K562 (cell line): ENCODE results near the gene RFC2. TPM values are rescaled to one million over a fixed set of nuclear protein-coding genes. Genes with fewer than 3 reads are reported as not detected.
A peak's percentile ranks its signal among the peaks of the same experiment; 100 is the strongest.

Experiments
- ATAC-seq: fragments of 200-7000 bp; cut with Tn5 transposase; 3 replicates; pipeline ENCODE4 v1.9.1; 2020; ENCODE audit warnings: moderate library complexity
- BruUV-seq: library from RNA; stranded (reverse); fragments of 400-500 nt; replicated peaks from 2 replicates; lab custom pipeline; 2021; lab: Mats Ljungman, UMichigan
- CTCF ChIA-PET: fragments of 300-600 bp; formaldehyde crosslinking; extraction: SDS; loops from one replicate; lab custom pipeline; 2021; ENCODE audit warnings: low intra/inter-chr PET ratio; lab: Yijun Ruan, JAX
- POLR2A ChIA-PET: fragments of 300-600, 350-650 bp; sonication (Branson Sonifier 250); formaldehyde crosslinking; extraction: SDS; loops from one replicate; lab custom pipeline; 2021; ENCODE audit warnings: antibody characterized with exemption, inconsistent platforms; lab: Yijun Ruan, JAX
- DNase-seq, 4 experiments: peaks; one replicate each; pipeline versions ENCODE4 v3.0.0 to v3.0.0-alpha.2; 2011 to 2018; ENCODE audit warnings: low spot score in 3 of 4, mixed read lengths in 3 of 4; ENCODE audit errors: extremely low read depth in 1 of 4
- FAIRE-seq: peaks from 2 replicates; lab custom pipeline; 2011; peaks lifted over from hg19 to GRCh38; lab: Jason Lieb, UNC
- H2AFZ ChIP-seq: 2 replicates; pipeline ENCODE4 v1.6.0; 2011; ENCODE audit warnings: low read depth, low read length, control low read depth, inconsistent platforms
- H3K27ac ChIP-seq: fragments of 200-600 bp; 3 replicates; pipeline ENCODE4 v1.8.0; 2011; ENCODE audit warnings: low read depth, mild to moderate bottlenecking, control low read depth, inconsistent platforms, low read length, moderate library complexity, mixed read lengths; ENCODE audit errors: extremely low read depth
- H3K27me3 ChIP-seq, 2 experiments: fragments of 300-600 bp in 1 of 2; 2 replicates in 1 of 2; 3 replicates in 1 of 2; pipeline versions ENCODE4 v1.6.0 to v1.8.0; 2011; ENCODE audit warnings: inconsistent platforms in 2 of 2, low read length in 2 of 2, mild to moderate bottlenecking in 1 of 2, mixed read lengths in 1 of 2, moderate library complexity in 1 of 2; ENCODE audit not compliant: control insufficient read depth in 2 of 2, insufficient read depth in 2 of 2
- H3K36me3 ChIP-seq: fragments of 300-600 bp; 3 replicates; pipeline ENCODE4 v1.8.0; 2011; ENCODE audit warnings: mild to moderate bottlenecking, low read length, inconsistent platforms; ENCODE audit not compliant: control insufficient read depth, insufficient read depth
- H3K4me1 ChIP-seq, 2 experiments: fragments of 200-600 bp in 1 of 2; replicated peaks in 1 of 2; 2 replicates in 1 of 2; 3 replicates in 1 of 2; pipeline versions ENCODE4 v1.5.1 to v1.8.0; 2011; ENCODE audit warnings: inconsistent platforms in 2 of 2, low read length in 2 of 2, mild to moderate bottlenecking in 1 of 2, mixed read lengths in 1 of 2, moderate library complexity in 1 of 2; ENCODE audit not compliant: control insufficient read depth in 2 of 2, insufficient read depth in 2 of 2
- H3K4me2 ChIP-seq: 2 replicates; pipeline ENCODE4 v1.6.1; 2011; ENCODE audit warnings: low read length, control low read depth, inconsistent platforms, mixed read lengths; ENCODE audit not compliant: insufficient read depth
- H3K4me3 ChIP-seq: fragments of 200-600 bp; sonication (generic), shearing (Covaris generic); 2 replicates; pipeline ENCODE4 v1.5.1; 2016; ENCODE audit warnings: control low read depth, inconsistent platforms
- H3K79me2 ChIP-seq: fragments of 200-600 bp; 3 replicates; pipeline ENCODE4 v1.8.0; 2011; ENCODE audit warnings: low read length, inconsistent platforms; ENCODE audit not compliant: control insufficient read depth, insufficient read depth
- H3K9ac ChIP-seq, 2 experiments: 2 replicates each; pipeline versions ENCODE4 v1.6.0 to v1.6.1; 2011; ENCODE audit warnings: low read depth in 2 of 2, low read length in 2 of 2, control low read depth in 1 of 2, inconsistent platforms in 1 of 2, mild to moderate bottlenecking in 1 of 2, mixed read lengths in 1 of 2; ENCODE audit not compliant: insufficient read depth in 1 of 2
- H3K9me1 ChIP-seq: one replicate; pipeline ENCODE4 v1.6.0; 2011; ENCODE audit warnings: inconsistent platforms, mild to moderate bottlenecking, low read length, moderate library complexity; ENCODE audit not compliant: control insufficient read depth, insufficient read depth
- H3K9me3 ChIP-seq: replicated peaks from 2 replicates; pipeline ENCODE4 v1.5.1; 2011; ENCODE audit warnings: low read depth, low read length, inconsistent platforms; ENCODE audit not compliant: control insufficient read depth, insufficient read depth
- H4K20me1 ChIP-seq: replicated peaks from 2 replicates; pipeline ENCODE4 v1.6.1; 2011; ENCODE audit warnings: low read length, inconsistent platforms, mixed read lengths; ENCODE audit not compliant: control insufficient read depth, insufficient read depth
- BMI1 ChIP-seq: fragments of 150-350 bp; IDR thresholded peaks from 2 replicates; pipeline ENCODE4 v1.6.1; 2014; ENCODE audit warnings: low read length
- C11orf30 ChIP-seq: fragments of 450-650 bp; IDR thresholded peaks from 2 replicates; pipeline ENCODE4 v1.6.1; 2016; ENCODE audit warnings: low read depth, mild to moderate bottlenecking
- ETV5 ChIP-seq: sonication (generic); formaldehyde crosslinking; IDR thresholded peaks from 2 replicates; pipeline ENCODE4 v1.4.0; 2020; ENCODE audit warnings: low read depth, mild to moderate bottlenecking, missing genetic modification reagents
- KDM4B ChIP-seq, 2 experiments: fragments of 450-650 bp in 1 of 2; sonication (generic) in 1 of 2; IDR thresholded peaks; 2 replicates each; pipeline ENCODE4 v1.6.1; 2016 to 2017; ENCODE audit warnings: borderline replicate concordance in 2 of 2, antibody characterized with exemption in 1 of 2, low read depth in 1 of 2, mild to moderate bottlenecking in 1 of 2
- KLF6 ChIP-seq: fragments of 250-450 bp; sonication (Bioruptor Pico); IDR thresholded peaks from 2 replicates; pipeline ENCODE4 v1.4.0; 2020; ENCODE audit warnings: mild to moderate bottlenecking, moderate library complexity, borderline replicate concordance
- MCM2 ChIP-seq: fragments of 450-650 bp; IDR thresholded peaks from 2 replicates; pipeline ENCODE4 v1.6.1; 2017; ENCODE audit warnings: low read depth, mild to moderate bottlenecking
- MLX ChIP-seq, 2 experiments: fragments of 450-650 bp in 1 of 2; sonication (generic) in 1 of 2; formaldehyde crosslinking; conservative IDR thresholded peaks; 2 replicates each; pipeline versions ENCODE4 v1.4.0 to v1.8.1; 2020 to 2022; ENCODE audit warnings: mild to moderate bottlenecking in 1 of 2, missing genetic modification reagents in 1 of 2
- NRF1 ChIP-seq, 2 experiments: fragments of 450-650 bp; IDR thresholded peaks in 1 of 2; conservative IDR thresholded peaks in 1 of 2; 2 replicates each; pipeline ENCODE4 v1.6.1; 2014; ENCODE audit warnings: mild to moderate bottlenecking in 2 of 2
- RBFOX2 ChIP-seq: fragments of 200-400 bp; formaldehyde crosslinking; IDR thresholded peaks from 2 replicates; pipeline ENCODE4 v1.6.1; 2017; ENCODE audit warnings: low read depth, mild to moderate bottlenecking, low read length, moderate library complexity
- RFX5 ChIP-seq: IDR thresholded peaks from 2 replicates; pipeline ENCODE4 v1.6.1; 2011; ENCODE audit warnings: low read depth, mild to moderate bottlenecking, improper control_type of control experiment, low read length
- STAT5B ChIP-seq: fragments of 250-450 bp; sonication (Bioruptor Pico); IDR thresholded peaks from 2 replicates; pipeline ENCODE4 v1.8.0; 2021; ENCODE audit warnings: mild to moderate bottlenecking, inconsistent platforms
- TBP ChIP-seq: optimal IDR thresholded peaks from 2 replicates; pipeline ENCODE3; 2011; ENCODE audit warnings: low read depth, low read length, improper control_type of control experiment
- U2AF2 ChIP-seq: fragments of 200-400 bp; formaldehyde crosslinking; optimal IDR thresholded peaks from 2 replicates; pipeline ENCODE3; 2017; ENCODE audit warnings: low read depth, mild to moderate bottlenecking, low read length
- ZBED1 ChIP-seq: IDR thresholded peaks from 2 replicates; pipeline ENCODE4 v1.6.1; 2014
- ZNF121 ChIP-seq: sonication (generic); formaldehyde crosslinking; conservative IDR thresholded peaks from 2 replicates; pipeline ENCODE4 v1.8.0; 2022; ENCODE audit warnings: missing genetic modification reagents
- ZNF584 ChIP-seq: fragments of 200-800 bp; sonication (Bioruptor generic); IDR thresholded peaks from 2 replicates; pipeline ENCODE4 v1.6.1; 2016; ENCODE audit warnings: low read depth, mild to moderate bottlenecking, missing genetic modification characterization, missing compliant biosample characterization
- WGBS: fragments of 100-300 bp; shearing (Covaris generic); methylation state at CpG from one replicate; pipeline ENCODE4 v1.1.6; 2016; ENCODE audit warnings: low coverage, mixed read lengths; ENCODE audit not compliant: insufficient coverage; ENCODE audit errors: missing lambda C conversion rate; 5-methylcytosine and 5-hydroxymethylcytosine counted together
- in situ Hi-C: fragments of 300-500 bp; cut with MboI; formaldehyde crosslinking; loops from 4 replicates; pipeline ENCODE4 v1.15.0; 2018; ENCODE audit warnings: inconsistent platforms, mixed read lengths
- intact Hi-C: fragments of 100-400 bp; cut with micrococcal nuclease; formaldehyde crosslinking; loops from 2 replicates; pipeline ENCODE4 v1.14.2; 2022
- polyA plus RNA-seq, 8 experiments: library from polyadenylated mRNA; depleted of rRNA in 4 of 8; stranded (reverse) in 5 of 8; unstranded in 3 of 8; fragments of >200 nt; fragmentation: Nextera tagmentation in 2 of 8; fragmentation: Illumina TruSeq in 1 of 8; extraction: Ambion mirVana in 2 of 8; extraction: Trizol in 1 of 8; gene quantifications; 2 replicates each; pipeline versions ENCODE4 v1.2.1 to v1.2.3, GENCODE V29; 2011 to 2014; ENCODE audit warnings: inconsistent platforms in 1 of 8, missing spikeins in 1 of 8
- total RNA-seq, 7 experiments: library from RNA; depleted of rRNA in 6 of 7; stranded (reverse); fragments of >200 nt in 6 of 7; fragmentation: Illumina TruSeq in 2 of 7; extraction: Trizol in 2 of 7; gene quantifications; 2 replicates each; pipeline versions ENCODE4 v1.2.1 to v1.2.3, GENCODE V29; 2011 to 2021; ENCODE audit warnings: low replicate concordance in 1 of 7
- TF ChIP-seq, protein P1 (sequence below): fragments of 450-650 bp; IDR thresholded peaks from 2 replicates; pipeline ENCODE4 v1.6.1; 2016; ENCODE audit warnings: low read depth, mild to moderate bottlenecking, moderate library complexity
- TF ChIP-seq, protein P2 (sequence below): sonication (generic); formaldehyde crosslinking; IDR thresholded peaks from 2 replicates; pipeline ENCODE4 v1.8.1; 2023; ENCODE audit warnings: mild to moderate bottlenecking, missing genetic modification reagents
- TF ChIP-seq, protein P3 (sequence below): sonication (generic); formaldehyde crosslinking; IDR thresholded peaks from 2 replicates; pipeline ENCODE4 v1.5.0; 2020; ENCODE audit warnings: missing genetic modification reagents

Gene RFC2
- total and polyA plus RNA-seq, 9 of the 15 experiments (the other 6 are each of a cell fraction or from before 2014, with no cell fraction given): 32.5 to 161 (median 102) TPM

DNA sequence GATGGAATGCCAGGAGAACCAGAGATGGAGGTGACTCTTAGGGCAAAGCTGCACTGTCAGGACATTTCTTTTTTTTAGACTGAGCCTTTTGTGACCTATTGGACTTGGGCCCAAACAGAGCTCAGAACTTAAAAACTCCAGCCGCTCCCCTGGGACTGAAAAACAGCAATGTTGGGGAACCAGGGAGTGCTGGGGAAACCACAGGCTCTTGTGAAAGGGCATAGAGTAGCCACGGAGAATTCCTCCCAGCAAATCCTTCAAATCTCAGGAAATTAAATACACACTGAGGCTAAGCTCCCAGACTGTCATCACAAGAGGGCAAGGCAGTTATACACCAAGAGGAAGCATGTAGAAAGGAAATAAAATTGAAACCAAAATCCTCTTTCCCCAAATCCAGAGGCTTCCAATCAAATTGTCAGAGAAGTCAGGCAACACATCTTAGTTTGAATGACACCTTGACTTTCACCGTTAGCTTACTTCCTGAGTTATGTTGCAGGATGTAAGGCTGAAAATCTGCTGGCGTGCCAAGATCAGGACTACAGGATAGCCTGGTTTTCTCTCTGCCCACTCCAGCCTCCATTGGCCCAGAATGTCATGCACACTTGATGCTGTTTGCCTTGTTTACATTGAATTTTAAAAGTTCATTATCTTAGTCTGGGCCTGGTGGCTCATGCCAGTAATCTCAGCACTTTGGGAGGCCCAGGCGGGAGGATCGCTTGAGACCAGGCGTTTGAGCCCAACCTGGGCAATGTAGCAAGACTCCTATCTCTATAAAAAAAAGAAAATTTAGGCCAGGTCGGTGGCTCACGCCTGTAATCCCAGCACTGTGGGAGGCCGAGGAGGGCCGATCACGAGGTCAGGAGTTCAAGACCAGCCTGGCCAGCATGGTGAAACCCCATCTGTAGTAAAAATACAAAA is 2.6 kb upstream of the RFC2 start:
- H3K9ac ChIP-seq: no peak overlapping the region
- WGBS: 67% methylated on average over 11 of the region's 12 CpGs
- in situ Hi-C loops: no loop called here
- H3K4me1 ChIP-seq: peaks cover 9 to 24% of the 10 kb centered on the region in 2 experiments; a peak in 3 of 5 replicates
- H3K9me1 ChIP-seq: no peaks in the 10 kb centered on the region
- H3K4me3 ChIP-seq: no peak overlapping the region
- peak; percentile 26 for FAIRE-seq
- no peaks in the 10 kb centered on the region for H3K27me3 ChIP-seq
- peaks cover 34% of the 10 kb centered on the region for H3K79me2 ChIP-seq
- no peak for ATAC-seq
- no peak overlapping the region for H3K4me2 ChIP-seq
- ChIA-PET POLR2A (interaction anchor here (0.6 to 1.5 kb wide), 4 partner anchors 21 to 712 kb away, joined by 3 to 5 read pairs (median 4); no protein-coding TSS in a partner anchor), CTCF (no interaction called here)
- H3K9me3 ChIP-seq: no peaks in the 10 kb centered on the region
- intact Hi-C loops: loop anchor here (1.0 to 10.0 kb wide), 2 partner anchors 33 to 58 kb away; partner anchors contain the start of gene CLIP2
- no peak overlapping the region for H2AFZ ChIP-seq
- DNase-seq: no peak
- no peak overlapping the region for H3K27ac ChIP-seq
- BruUV-seq: no TSS peak
- H3K36me3 ChIP-seq: peaks cover 10% of the 10 kb centered on the region
- no peaks in the 10 kb centered on the region for H4K20me1 ChIP-seq
- no peak for TF ChIP-seq MLX (CRISPR knock-in tag; conservative IDR thresholded peaks at IDR 0.05)
- no peak for TF ChIP-seq ETV5 (CRISPR knock-in tag)
- TF ChIP-seq ZBED1: no peak
- TF ChIP-seq STAT5B (CRISPR knock-in tag): no peak
- no peak for TF ChIP-seq U2AF2
- no peak for TF ChIP-seq C11orf30
- no peak for TF ChIP-seq TBP
- TF ChIP-seq BMI1: no peak
- TF ChIP-seq, protein P1, sequence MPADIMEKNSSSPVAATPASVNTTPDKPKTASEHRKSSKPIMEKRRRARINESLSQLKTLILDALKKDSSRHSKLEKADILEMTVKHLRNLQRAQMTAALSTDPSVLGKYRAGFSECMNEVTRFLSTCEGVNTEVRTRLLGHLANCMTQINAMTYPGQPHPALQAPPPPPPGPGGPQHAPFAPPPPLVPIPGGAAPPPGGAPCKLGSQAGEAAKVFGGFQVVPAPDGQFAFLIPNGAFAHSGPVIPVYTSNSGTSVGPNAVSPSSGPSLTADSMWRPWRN: no peak
- no peak for TF ChIP-seq KLF6 (CRISPR knock-in tag)
- TF ChIP-seq RFX5: no peak
- no peak for TF ChIP-seq ZNF584 (CRISPR knock-in tag)
- TF ChIP-seq RBFOX2: no peak
- TF ChIP-seq ZNF121 (CRISPR knock-in tag): peak; percentile 76
- TF ChIP-seq KDM4B (IDR thresholded peaks at IDR 0.05; ENCODE audit: borderline replicate concordance in 2 of 2, low read depth in 1 of 2): no peak
- TF ChIP-seq, protein P2, sequence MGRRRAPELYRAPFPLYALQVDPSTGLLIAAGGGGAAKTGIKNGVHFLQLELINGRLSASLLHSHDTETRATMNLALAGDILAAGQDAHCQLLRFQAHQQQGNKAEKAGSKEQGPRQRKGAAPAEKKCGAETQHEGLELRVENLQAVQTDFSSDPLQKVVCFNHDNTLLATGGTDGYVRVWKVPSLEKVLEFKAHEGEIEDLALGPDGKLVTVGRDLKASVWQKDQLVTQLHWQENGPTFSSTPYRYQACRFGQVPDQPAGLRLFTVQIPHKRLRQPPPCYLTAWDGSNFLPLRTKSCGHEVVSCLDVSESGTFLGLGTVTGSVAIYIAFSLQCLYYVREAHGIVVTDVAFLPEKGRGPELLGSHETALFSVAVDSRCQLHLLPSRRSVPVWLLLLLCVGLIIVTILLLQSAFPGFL (CRISPR knock-in tag): 0 out of 2 replicates have a peak, but pooled peaks have one; percentile 40
- no peak for TF ChIP-seq NRF1 (conservative IDR thresholded peaks at IDR 0.05 in 1 of 2, IDR thresholded peaks at IDR 0.05 in 1 of 2)
- no peak for TF ChIP-seq MCM2
- TF ChIP-seq, protein P3, sequence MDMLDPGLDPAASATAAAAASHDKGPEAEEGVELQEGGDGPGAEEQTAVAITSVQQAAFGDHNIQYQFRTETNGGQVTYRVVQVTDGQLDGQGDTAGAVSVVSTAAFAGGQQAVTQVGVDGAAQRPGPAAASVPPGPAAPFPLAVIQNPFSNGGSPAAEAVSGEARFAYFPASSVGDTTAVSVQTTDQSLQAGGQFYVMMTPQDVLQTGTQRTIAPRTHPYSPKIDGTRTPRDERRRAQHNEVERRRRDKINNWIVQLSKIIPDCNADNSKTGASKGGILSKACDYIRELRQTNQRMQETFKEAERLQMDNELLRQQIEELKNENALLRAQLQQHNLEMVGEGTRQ: no peak
